Measurements from ENCODE around the gene SASH1.
"Not testable (repeated sequence)": the region's sequence is repeated elsewhere in the genome, so short reads cannot be mapped to it uniquely, and the experiment has no call there.

The SASH1 gene

GRCh38 chr6:148389917-148390316 lies 47.3 kb downstream of the SASH1 start:
- no peaks in the 10 kb centered on the region for H3K27me3 ChIP-seq (ENCODE audit: insufficient read depth, low read length)
- H3K36me3 ChIP-seq (ENCODE audit: insufficient read depth, low read length): peaks cover 15% of the 10 kb centered on the region; the same call in 1 of the 2 replicates
- H3K9ac ChIP-seq (ENCODE audit: low read depth, low read length): no peak overlapping the region
- H3K4me1 ChIP-seq (ENCODE audit: insufficient read depth, low read length): peaks cover 14% of the 10 kb centered on the region
- no peaks in the 10 kb centered on the region for H3K9me3 ChIP-seq (ENCODE audit: insufficient read depth, low read depth, low read length)
- H3K27ac ChIP-seq (ENCODE audit: low read depth, low read length): no peak overlapping the region
- WGBS: 96% methylated on average over 12 of the region's 12 CpGs
- H3K4me3 ChIP-seq (ENCODE audit: low read length): no peak overlapping the region

GRCh38 chr6:148392127-148392526 lies 49.5 kb downstream of the SASH1 start:
- WGBS: 98% methylated on average over 6 of the region's 8 CpGs
- not testable (repeated sequence) for H3K4me1 ChIP-seq (ENCODE audit: insufficient read depth, low read length); H3K4me3 ChIP-seq (ENCODE audit: low read length)

GRCh38 chr6:148392671-148393070 lies 50.0 kb downstream of the SASH1 start:
- no peak overlapping the region for H3K9ac ChIP-seq (ENCODE audit: low read depth, low read length)
- WGBS: 85% methylated on average over 3 of the region's 3 CpGs
- no peaks in the 10 kb centered on the region for H3K9me3 ChIP-seq (ENCODE audit: insufficient read depth, low read depth, low read length)
- H3K4me3 ChIP-seq (ENCODE audit: low read length): no peak overlapping the region
- H3K27ac ChIP-seq (ENCODE audit: low read depth, low read length): no peak overlapping the region
- no peaks in the 10 kb centered on the region for H3K27me3 ChIP-seq (ENCODE audit: insufficient read depth, low read length)
- H3K36me3 ChIP-seq (ENCODE audit: insufficient read depth, low read length): peaks cover 15% of the 10 kb centered on the region; the same call in 1 of the 2 replicates
- H3K4me1 ChIP-seq (ENCODE audit: insufficient read depth, low read length): peaks cover 5% of the 10 kb centered on the region; the same call in 1 of the 2 replicates

More at GRCh38 chr6:148392127-148392526, 49.5 kb downstream of the SASH1 start:
- not testable (repeated sequence) for H3K27ac ChIP-seq (ENCODE audit: low read depth, low read length); H3K9me3 ChIP-seq (ENCODE audit: insufficient read depth, low read depth, low read length); H3K9ac ChIP-seq (ENCODE audit: low read depth, low read length); H3K27me3 ChIP-seq (ENCODE audit: insufficient read depth, low read length)
- peaks cover 15% of the 10 kb centered on the region; the same call in 1 of the 2 replicates for H3K36me3 ChIP-seq (ENCODE audit: insufficient read depth, low read length)

- Histone ChIP-seq H3K4me1 (ENCODE audit: insufficient read depth, low read length) (peaks cover 1% of the 10 kb centered on the region; the same call in 1 of the 2 replicates), H3K9me3 (ENCODE audit: insufficient read depth, low read depth, low read length) (no peaks in the 10 kb centered on the region), H3K36me3 (ENCODE audit: insufficient read depth, low read length) (peaks cover 12% of the 10 kb centered on the region; the same call in 1 of the 2 replicates), H3K27ac (ENCODE audit: low read depth, low read length) (no peak overlapping the region), H3K27me3 (ENCODE audit: insufficient read depth, low read length) (no peaks in the 10 kb centered on the region), H3K4me3 (ENCODE audit: low read length) (no peak overlapping the region), H3K9ac (ENCODE audit: low read depth, low read length) (no peak overlapping the region)
- 89% methylated on average over 1 of the region's 1 CpG for WGBS
Measured at GRCh38 chr6:148395583-148396101, 53.0 kb downstream of the SASH1 start.

- Histone ChIP-seq H3K4me3 (ENCODE audit: low read length) (no peak overlapping the region), H3K27me3 (ENCODE audit: insufficient read depth, low read length) (no peaks in the 10 kb centered on the region), H3K36me3 (ENCODE audit: insufficient read depth, low read length) (0 out of 2 replicates have a peak, but pooled peaks cover 8% of the 10 kb centered on the region), H3K9ac (ENCODE audit: low read depth, low read length) (no peak overlapping the region), H3K4me1 (ENCODE audit: insufficient read depth, low read length) (peaks cover 4% of the 10 kb centered on the region; the same call in 1 of the 2 replicates), H3K9me3 (ENCODE audit: insufficient read depth, low read depth, low read length) (no peaks in the 10 kb centered on the region), H3K27ac (ENCODE audit: low read depth, low read length) (no peak overlapping the region)
- 93% methylated on average over 2 of the region's 2 CpGs for WGBS
Measured at GRCh38 chr6:148396411-148396810, 53.8 kb downstream of the SASH1 start.

- Histone ChIP-seq H3K36me3 (ENCODE audit: insufficient read depth, low read length) (0 out of 2 replicates have a peak, but pooled peaks cover 4% of the 10 kb centered on the region), H3K4me1 (ENCODE audit: insufficient read depth, low read length) (peaks cover 4% of the 10 kb centered on the region; the same call in 1 of the 2 replicates), H3K27ac (ENCODE audit: low read depth, low read length) (no peak overlapping the region), H3K27me3 (ENCODE audit: insufficient read depth, low read length) (no peaks in the 10 kb centered on the region), H3K4me3 (ENCODE audit: low read length) (no peak overlapping the region), H3K9ac (ENCODE audit: low read depth, low read length) (no peak overlapping the region), H3K9me3 (ENCODE audit: insufficient read depth, low read depth, low read length) (no peaks in the 10 kb centered on the region)
- 98% methylated on average over 8 of the region's 8 CpGs for WGBS
Measured at GRCh38 chr6:148396926-148397325, 54.3 kb downstream of the SASH1 start.

GRCh38 chr6:148398244-148398643 lies 55.6 kb downstream of the SASH1 start:
- Histone ChIP-seq H3K9ac (ENCODE audit: low read depth, low read length) (no peak overlapping the region), H3K9me3 (ENCODE audit: insufficient read depth, low read depth, low read length) (no peaks in the 10 kb centered on the region), H3K27me3 (ENCODE audit: insufficient read depth, low read length) (no peaks in the 10 kb centered on the region), H3K4me1 (ENCODE audit: insufficient read depth, low read length) (peaks cover 4% of the 10 kb centered on the region; the same call in 1 of the 2 replicates), H3K36me3 (ENCODE audit: insufficient read depth, low read length) (no peaks in the 10 kb centered on the region), H3K27ac (ENCODE audit: low read depth, low read length) (no peak overlapping the region), H3K4me3 (ENCODE audit: low read length) (no peak overlapping the region)
- WGBS: 67% methylated on average over 6 of the region's 6 CpGs

- no peak overlapping the region for H3K9ac ChIP-seq (ENCODE audit: low read depth, low read length)
- no peaks in the 10 kb centered on the region for H3K27me3 ChIP-seq (ENCODE audit: insufficient read depth, low read length)
- no peak overlapping the region for H3K4me3 ChIP-seq (ENCODE audit: low read length)
- WGBS: 91% methylated on average over 1 of the region's 1 CpG
- peaks cover 6% of the 10 kb centered on the region for H3K4me1 ChIP-seq (ENCODE audit: insufficient read depth, low read length)
- no peak overlapping the region for H3K27ac ChIP-seq (ENCODE audit: low read depth, low read length)
- no peaks in the 10 kb centered on the region for H3K36me3 ChIP-seq (ENCODE audit: insufficient read depth, low read length)
- no peaks in the 10 kb centered on the region for H3K9me3 ChIP-seq (ENCODE audit: insufficient read depth, low read depth, low read length)
Measured at GRCh38 chr6:148398678-148399077, 56.0 kb downstream of the SASH1 start.

- Histone ChIP-seq H3K4me1 (ENCODE audit: insufficient read depth, low read length) (peaks cover 18% of the 10 kb centered on the region), H3K9ac (ENCODE audit: low read depth, low read length) (no peak overlapping the region), H3K27ac (ENCODE audit: low read depth, low read length) (no peak overlapping the region), H3K36me3 (ENCODE audit: insufficient read depth, low read length) (no peaks in the 10 kb centered on the region), H3K4me3 (ENCODE audit: low read length) (no peak overlapping the region), H3K27me3 (ENCODE audit: insufficient read depth, low read length) (no peaks in the 10 kb centered on the region), H3K9me3 (ENCODE audit: insufficient read depth, low read depth, low read length) (no peaks in the 10 kb centered on the region)
- 95% methylated on average over 3 of the region's 3 CpGs for WGBS
Measured at GRCh38 chr6:148401571-148401970, 58.9 kb downstream of the SASH1 start.

- H3K27ac ChIP-seq (ENCODE audit: low read depth, low read length): no peak overlapping the region
- H3K9me3 ChIP-seq (ENCODE audit: insufficient read depth, low read depth, low read length): no peaks in the 10 kb centered on the region
- H3K9ac ChIP-seq (ENCODE audit: low read depth, low read length): no peak overlapping the region
- no peak overlapping the region for H3K4me3 ChIP-seq (ENCODE audit: low read length)
- H3K27me3 ChIP-seq (ENCODE audit: insufficient read depth, low read length): no peaks in the 10 kb centered on the region
- 56% methylated on average over 7 of the region's 10 CpGs for WGBS
- peaks cover 18% of the 10 kb centered on the region for H3K4me1 ChIP-seq (ENCODE audit: insufficient read depth, low read length)
- no peaks in the 10 kb centered on the region for H3K36me3 ChIP-seq (ENCODE audit: insufficient read depth, low read length)
Measured at GRCh38 chr6:148404456-148405054, 61.9 kb downstream of the SASH1 start.

GRCh38 chr6:148405894-148406293 lies 63.3 kb downstream of the SASH1 start:
- H3K27me3 ChIP-seq (ENCODE audit: insufficient read depth, low read length): no peaks in the 10 kb centered on the region
- H3K9ac ChIP-seq (ENCODE audit: low read depth, low read length): no peak overlapping the region
- H3K9me3 ChIP-seq (ENCODE audit: insufficient read depth, low read depth, low read length): no peaks in the 10 kb centered on the region
- peaks cover 15% of the 10 kb centered on the region for H3K4me1 ChIP-seq (ENCODE audit: insufficient read depth, low read length)
- no peak overlapping the region for H3K27ac ChIP-seq (ENCODE audit: low read depth, low read length)
- no peaks in the 10 kb centered on the region for H3K36me3 ChIP-seq (ENCODE audit: insufficient read depth, low read length)
- no peak overlapping the region for H3K4me3 ChIP-seq (ENCODE audit: low read length)
- 96% methylated on average over 2 of the region's 2 CpGs for WGBS
